ENCODE data around the gene PROKR1.
"Not testable (repeated sequence)": the region's sequence is repeated elsewhere in the genome, so short reads cannot be mapped to it uniquely, and the experiment has no call there.

The PROKR1 gene

DNA sequence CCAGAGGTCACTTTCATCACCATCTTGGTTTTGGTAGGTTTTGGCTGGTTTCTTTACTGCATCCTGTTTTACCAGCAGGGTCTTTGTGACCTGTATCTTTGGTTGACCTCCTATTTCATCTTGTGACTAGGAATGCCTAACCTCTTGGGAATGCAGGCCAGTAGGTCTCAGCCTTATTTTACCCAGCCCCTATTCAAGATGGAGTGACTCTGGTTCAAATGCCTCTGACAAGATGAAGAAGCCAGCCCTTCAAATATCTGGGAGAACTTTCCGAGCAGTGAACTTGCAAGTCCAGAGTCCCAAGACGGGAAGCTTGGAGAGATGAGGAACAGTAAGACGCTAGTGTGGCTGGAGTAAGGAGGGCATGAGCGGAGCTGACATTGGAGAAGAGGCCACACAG lies 28.6 kb downstream of the PROKR1 start:
- no peak overlapping the region for H3K27ac ChIP-seq (replicated peaks)
- DNase-seq (ENCODE audit: low read depth in 1 of 2, low spot score in 1 of 2): no peak
- H3K27me3 ChIP-seq (ENCODE audit: insufficient read depth, poor library complexity, severe bottlenecking): no peaks in the 10 kb centered on the region
- H3K4me3 ChIP-seq (replicated peaks; ENCODE audit: insufficient read depth, low read length): no peak overlapping the region
- no peak for TF ChIP-seq SPI1 (IDR thresholded peaks at IDR 0.05; ENCODE audit: borderline replicate concordance, low read depth)
- no peak for TF ChIP-seq GABPA (IDR thresholded peaks at IDR 0.05; ENCODE audit: low read depth)
- TF ChIP-seq, protein P1, sequence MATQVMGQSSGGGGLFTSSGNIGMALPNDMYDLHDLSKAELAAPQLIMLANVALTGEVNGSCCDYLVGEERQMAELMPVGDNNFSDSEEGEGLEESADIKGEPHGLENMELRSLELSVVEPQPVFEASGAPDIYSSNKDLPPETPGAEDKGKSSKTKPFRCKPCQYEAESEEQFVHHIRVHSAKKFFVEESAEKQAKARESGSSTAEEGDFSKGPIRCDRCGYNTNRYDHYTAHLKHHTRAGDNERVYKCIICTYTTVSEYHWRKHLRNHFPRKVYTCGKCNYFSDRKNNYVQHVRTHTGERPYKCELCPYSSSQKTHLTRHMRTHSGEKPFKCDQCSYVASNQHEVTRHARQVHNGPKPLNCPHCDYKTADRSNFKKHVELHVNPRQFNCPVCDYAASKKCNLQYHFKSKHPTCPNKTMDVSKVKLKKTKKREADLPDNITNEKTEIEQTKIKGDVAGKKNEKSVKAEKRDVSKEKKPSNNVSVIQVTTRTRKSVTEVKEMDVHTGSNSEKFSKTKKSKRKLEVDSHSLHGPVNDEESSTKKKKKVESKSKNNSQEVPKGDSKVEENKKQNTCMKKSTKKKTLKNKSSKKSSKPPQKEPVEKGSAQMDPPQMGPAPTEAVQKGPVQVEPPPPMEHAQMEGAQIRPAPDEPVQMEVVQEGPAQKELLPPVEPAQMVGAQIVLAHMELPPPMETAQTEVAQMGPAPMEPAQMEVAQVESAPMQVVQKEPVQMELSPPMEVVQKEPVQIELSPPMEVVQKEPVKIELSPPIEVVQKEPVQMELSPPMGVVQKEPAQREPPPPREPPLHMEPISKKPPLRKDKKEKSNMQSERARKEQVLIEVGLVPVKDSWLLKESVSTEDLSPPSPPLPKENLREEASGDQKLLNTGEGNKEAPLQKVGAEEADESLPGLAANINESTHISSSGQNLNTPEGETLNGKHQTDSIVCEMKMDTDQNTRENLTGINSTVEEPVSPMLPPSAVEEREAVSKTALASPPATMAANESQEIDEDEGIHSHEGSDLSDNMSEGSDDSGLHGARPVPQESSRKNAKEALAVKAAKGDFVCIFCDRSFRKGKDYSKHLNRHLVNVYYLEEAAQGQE (IDR thresholded peaks at IDR 0.05; ENCODE audit: insufficient replicate concordance, low read depth): no peak
- no peak for TF ChIP-seq POLR2AphosphoS5 (IDR thresholded peaks at IDR 0.05; ENCODE audit: low read depth)
- no peak for TF ChIP-seq CTCF (IDR thresholded peaks at IDR 0.05; ENCODE audit: insufficient read depth, low read length)

DNA sequence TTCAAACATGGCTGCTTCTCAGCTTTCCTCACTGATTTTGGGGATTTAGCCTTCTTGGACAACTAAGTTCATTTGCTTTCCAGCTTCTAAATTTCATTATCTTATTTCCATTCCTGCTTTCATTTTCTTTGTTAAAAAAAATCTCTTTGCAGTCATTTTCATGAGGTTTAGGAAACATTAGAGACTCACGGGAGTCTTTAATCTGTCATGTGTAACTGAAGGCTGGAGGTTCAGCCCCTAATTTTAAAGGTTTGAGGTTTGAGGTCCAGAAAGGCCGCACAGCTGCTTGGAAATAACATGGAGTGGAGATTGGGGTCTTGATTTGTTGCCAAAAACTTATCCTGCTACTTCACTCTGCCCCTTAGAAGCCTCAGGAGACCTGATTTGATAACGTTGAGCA lies 30.3 kb downstream of the PROKR1 start:
- Histone ChIP-seq H3K27ac (replicated peaks) (no peak overlapping the region), H3K27me3 (ENCODE audit: insufficient read depth, poor library complexity, severe bottlenecking) (no peaks in the 10 kb centered on the region), H3K4me3 (replicated peaks; ENCODE audit: insufficient read depth, low read length) (no peak overlapping the region)
- no peak for TF ChIP-seq POLR2AphosphoS5 (IDR thresholded peaks at IDR 0.05; ENCODE audit: low read depth)
- no peak for TF ChIP-seq CTCF (IDR thresholded peaks at IDR 0.05; ENCODE audit: insufficient read depth, low read length)
- no peak for TF ChIP-seq SPI1 (IDR thresholded peaks at IDR 0.05; ENCODE audit: borderline replicate concordance, low read depth)
- TF ChIP-seq GABPA (IDR thresholded peaks at IDR 0.05; ENCODE audit: low read depth): no peak
- TF ChIP-seq, protein P1 (IDR thresholded peaks at IDR 0.05; ENCODE audit: insufficient replicate concordance, low read depth): no peak
- no peak for DNase-seq (ENCODE audit: low read depth in 1 of 2, low spot score in 1 of 2)

DNA sequence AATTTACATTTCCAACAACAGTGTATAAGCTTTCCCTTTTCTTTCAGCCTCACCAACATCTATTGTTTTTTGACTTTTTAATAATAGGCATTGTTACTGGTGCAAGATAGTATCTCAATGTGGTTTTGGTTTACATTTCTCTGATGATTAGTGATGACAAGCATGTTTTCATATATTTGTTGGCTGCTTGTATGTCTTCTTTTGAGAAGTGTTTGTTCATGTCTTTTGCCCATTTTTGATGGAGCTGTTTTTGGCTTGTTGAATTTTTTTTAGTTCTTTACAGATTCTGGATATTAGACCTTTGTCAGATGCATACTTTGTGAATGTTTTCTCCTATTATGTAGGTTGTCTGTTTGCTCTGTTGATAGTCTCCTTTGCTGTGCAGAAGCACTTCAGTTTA lies 32.1 kb downstream of the PROKR1 start:
- TF ChIP-seq GABPA (IDR thresholded peaks at IDR 0.05; ENCODE audit: low read depth): no peak
- TF ChIP-seq, protein P1 (IDR thresholded peaks at IDR 0.05; ENCODE audit: insufficient replicate concordance, low read depth): no peak
- no peak for TF ChIP-seq CTCF (IDR thresholded peaks at IDR 0.05; ENCODE audit: insufficient read depth, low read length)
- TF ChIP-seq SPI1 (IDR thresholded peaks at IDR 0.05; ENCODE audit: borderline replicate concordance, low read depth): no peak
- TF ChIP-seq POLR2AphosphoS5 (IDR thresholded peaks at IDR 0.05; ENCODE audit: low read depth): no peak
- Histone ChIP-seq H3K27me3 (ENCODE audit: insufficient read depth, poor library complexity, severe bottlenecking) (no peaks in the 10 kb centered on the region), H3K4me3 (replicated peaks; ENCODE audit: insufficient read depth, low read length) (no peak overlapping the region), H3K27ac (replicated peaks) (no peak overlapping the region)
- no peak for DNase-seq (ENCODE audit: low read depth in 1 of 2, low spot score in 1 of 2)

DNA sequence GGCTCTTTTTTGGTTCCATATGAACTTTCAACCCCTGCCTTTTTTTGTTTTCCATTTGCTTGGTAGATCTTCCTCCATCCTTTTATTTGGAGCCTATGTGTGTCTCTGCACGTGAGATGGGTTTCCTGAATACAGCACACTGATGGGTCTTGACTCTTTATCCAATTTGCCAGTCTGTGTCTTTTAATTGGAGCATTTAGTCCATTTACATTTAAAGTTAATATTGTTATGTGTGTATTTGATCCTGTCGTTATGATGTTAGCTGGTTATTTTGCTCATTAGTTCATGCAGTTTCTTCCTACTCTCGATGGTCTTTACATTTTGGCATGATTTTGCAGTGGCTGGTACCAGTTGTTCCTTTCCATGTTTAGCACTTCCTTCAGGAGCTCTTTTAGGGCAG lies 34.5 kb downstream of the PROKR1 start:
- DNase-seq (ENCODE audit: low read depth in 1 of 2, low spot score in 1 of 2); H3K27ac ChIP-seq (replicated peaks); H3K4me3 ChIP-seq (replicated peaks; ENCODE audit: insufficient read depth, low read length); H3K27me3 ChIP-seq (ENCODE audit: insufficient read depth, poor library complexity, severe bottlenecking): not testable (repeated sequence)

- not testable (repeated sequence) for H3K4me3 ChIP-seq (replicated peaks; ENCODE audit: insufficient read depth, low read length); H3K27me3 ChIP-seq (ENCODE audit: insufficient read depth, poor library complexity, severe bottlenecking); DNase-seq (ENCODE audit: low read depth in 1 of 2, low spot score in 1 of 2); H3K27ac ChIP-seq (replicated peaks)
Observed at GRCh38 chr2:68679166-68679916, 36.0 kb downstream of the PROKR1 start.

- H3K4me3 ChIP-seq (replicated peaks; ENCODE audit: insufficient read depth, low read length); H3K27ac ChIP-seq (replicated peaks); DNase-seq (ENCODE audit: low read depth in 1 of 2, low spot score in 1 of 2); H3K27me3 ChIP-seq (ENCODE audit: insufficient read depth, poor library complexity, severe bottlenecking): not testable (repeated sequence)
Observed at GRCh38 chr2:68679917-68680267, 36.5 kb downstream of the PROKR1 start.
